ENCODE measurements around the gene HS3ST3A1.

The HS3ST3A1 gene

DNA sequence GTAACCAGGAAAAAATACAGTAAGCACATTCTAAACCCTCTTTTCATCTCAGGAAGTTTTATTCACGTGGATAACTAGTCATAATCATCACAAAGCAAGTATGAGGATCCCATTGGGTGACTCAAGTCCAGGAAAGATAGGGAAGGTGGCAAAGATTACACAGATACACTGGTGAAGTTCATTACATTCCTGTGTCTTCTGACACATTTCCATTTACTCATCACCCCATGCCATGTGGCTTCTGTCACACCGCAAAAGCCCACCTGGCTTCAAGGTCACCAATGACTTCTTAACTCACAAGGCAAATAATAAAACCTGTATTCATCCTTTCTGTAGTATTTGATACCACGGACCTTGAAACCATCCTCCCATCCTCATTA lies 17.0 kb downstream of the HS3ST3A1 start:
- H2AFZ ChIP-seq (ENCODE audit: low read length) = no peak overlapping the region
- no peak overlapping the region for H3K4me3 ChIP-seq (ENCODE audit: low read length)
- H3K36me3 ChIP-seq (replicated peaks; ENCODE audit: insufficient read depth, low read length) = no peaks in the 10 kb centered on the region
- H3F3A ChIP-seq (ENCODE audit: insufficient read depth, low read length) = 0 out of 2 replicates have a peak, but pooled peaks cover 4% of the 10 kb centered on the region
- no peaks in the 10 kb centered on the region for H3K79me2 ChIP-seq (ENCODE audit: low read length)
- H3K4me1 ChIP-seq (ENCODE audit: low read length) = no peaks in the 10 kb centered on the region
- DNase-seq = no peak
- H3K27ac ChIP-seq (ENCODE audit: low read length) = no peak overlapping the region
- no peaks in the 10 kb centered on the region for H3K9me3 ChIP-seq (replicated peaks; ENCODE audit: insufficient read depth, low read length)
- H4K20me1 ChIP-seq (ENCODE audit: insufficient read depth, low read length) = no peaks in the 10 kb centered on the region
- no peaks in the 10 kb centered on the region for H3K9me2 ChIP-seq (replicated peaks; ENCODE audit: insufficient read depth, low read length)
- H3K4me2 ChIP-seq (ENCODE audit: low read depth, low read length) = no peak overlapping the region
- H3K27me3 ChIP-seq (replicated peaks; ENCODE audit: insufficient read depth, low read length) = no peaks in the 10 kb centered on the region
- TF ChIP-seq EZH2 (optimal IDR thresholded peaks at IDR 0.05; ENCODE audit: low read depth, low read length) (no peak), EZH2phosphoT487 (IDR thresholded peaks at IDR 0.05; ENCODE audit: low read length) (no peak)
- TF ChIP-seq, protein P1, sequence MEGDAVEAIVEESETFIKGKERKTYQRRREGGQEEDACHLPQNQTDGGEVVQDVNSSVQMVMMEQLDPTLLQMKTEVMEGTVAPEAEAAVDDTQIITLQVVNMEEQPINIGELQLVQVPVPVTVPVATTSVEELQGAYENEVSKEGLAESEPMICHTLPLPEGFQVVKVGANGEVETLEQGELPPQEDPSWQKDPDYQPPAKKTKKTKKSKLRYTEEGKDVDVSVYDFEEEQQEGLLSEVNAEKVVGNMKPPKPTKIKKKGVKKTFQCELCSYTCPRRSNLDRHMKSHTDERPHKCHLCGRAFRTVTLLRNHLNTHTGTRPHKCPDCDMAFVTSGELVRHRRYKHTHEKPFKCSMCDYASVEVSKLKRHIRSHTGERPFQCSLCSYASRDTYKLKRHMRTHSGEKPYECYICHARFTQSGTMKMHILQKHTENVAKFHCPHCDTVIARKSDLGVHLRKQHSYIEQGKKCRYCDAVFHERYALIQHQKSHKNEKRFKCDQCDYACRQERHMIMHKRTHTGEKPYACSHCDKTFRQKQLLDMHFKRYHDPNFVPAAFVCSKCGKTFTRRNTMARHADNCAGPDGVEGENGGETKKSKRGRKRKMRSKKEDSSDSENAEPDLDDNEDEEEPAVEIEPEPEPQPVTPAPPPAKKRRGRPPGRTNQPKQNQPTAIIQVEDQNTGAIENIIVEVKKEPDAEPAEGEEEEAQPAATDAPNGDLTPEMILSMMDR (IDR thresholded peaks at IDR 0.05; ENCODE audit: low read length) = no peak
- no peak overlapping the region for H3K9ac ChIP-seq (ENCODE audit: low read length)

DNA sequence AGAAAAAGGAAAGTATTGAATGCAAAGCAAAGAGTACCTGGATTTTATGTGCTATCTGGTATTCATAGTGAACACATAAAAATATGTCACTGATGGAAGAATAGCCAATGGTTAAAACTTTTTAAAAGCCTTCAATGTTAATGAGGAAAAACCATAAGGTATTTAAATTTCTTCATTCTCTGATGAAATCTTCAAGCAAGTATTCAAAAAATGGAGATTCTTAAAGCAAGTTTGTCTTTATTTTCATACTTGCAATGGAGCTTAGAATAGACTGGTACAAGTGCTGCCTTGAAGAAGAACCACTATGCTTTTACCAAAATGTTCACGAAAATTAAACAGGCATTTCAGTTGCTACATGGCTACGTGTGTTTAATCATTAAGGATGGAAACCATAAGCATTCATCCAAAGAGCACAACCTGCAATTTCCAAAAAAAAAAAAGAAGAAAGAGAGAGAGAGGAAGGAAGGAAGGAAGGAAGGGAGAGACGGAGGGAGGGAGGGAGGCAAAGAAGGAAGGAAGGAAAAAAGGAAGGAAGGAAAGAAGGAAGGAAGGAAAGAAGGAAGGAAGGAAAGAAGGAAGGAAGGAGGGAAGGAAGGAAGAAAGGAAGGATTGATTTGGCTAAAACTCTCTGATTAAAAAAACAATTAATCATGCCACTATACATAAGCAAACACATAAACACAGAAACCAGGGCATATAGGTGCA lies 17.6 kb downstream of the HS3ST3A1 start:
- H3K27ac ChIP-seq (ENCODE audit: low read length) = no peak overlapping the region
- H3K4me2 ChIP-seq (ENCODE audit: low read depth, low read length) = no peak overlapping the region
- H3F3A ChIP-seq (ENCODE audit: insufficient read depth, low read length) = 0 out of 2 replicates have a peak, but pooled peaks cover 2% of the 10 kb centered on the region
- no peak for DNase-seq
- no peak overlapping the region for H3K4me3 ChIP-seq (ENCODE audit: low read length)
- H2AFZ ChIP-seq (ENCODE audit: low read length) = no peak overlapping the region
- H3K9ac ChIP-seq (ENCODE audit: low read length) = no peak overlapping the region
- no peaks in the 10 kb centered on the region for H3K36me3 ChIP-seq (replicated peaks; ENCODE audit: insufficient read depth, low read length)
- H3K9me2 ChIP-seq (replicated peaks; ENCODE audit: insufficient read depth, low read length) = no peaks in the 10 kb centered on the region
- H3K27me3 ChIP-seq (replicated peaks; ENCODE audit: insufficient read depth, low read length) = no peaks in the 10 kb centered on the region
- H3K79me2 ChIP-seq (ENCODE audit: low read length) = no peaks in the 10 kb centered on the region
- no peaks in the 10 kb centered on the region for H3K9me3 ChIP-seq (replicated peaks; ENCODE audit: insufficient read depth, low read length)
- H4K20me1 ChIP-seq (ENCODE audit: insufficient read depth, low read length) = no peaks in the 10 kb centered on the region
- no peaks in the 10 kb centered on the region for H3K4me1 ChIP-seq (ENCODE audit: low read length)
- TF ChIP-seq, protein P1 (IDR thresholded peaks at IDR 0.05; ENCODE audit: low read length) = no peak
- TF ChIP-seq EZH2 (optimal IDR thresholded peaks at IDR 0.05; ENCODE audit: low read depth, low read length) (no peak), EZH2phosphoT487 (IDR thresholded peaks at IDR 0.05; ENCODE audit: low read length) (no peak)

DNA sequence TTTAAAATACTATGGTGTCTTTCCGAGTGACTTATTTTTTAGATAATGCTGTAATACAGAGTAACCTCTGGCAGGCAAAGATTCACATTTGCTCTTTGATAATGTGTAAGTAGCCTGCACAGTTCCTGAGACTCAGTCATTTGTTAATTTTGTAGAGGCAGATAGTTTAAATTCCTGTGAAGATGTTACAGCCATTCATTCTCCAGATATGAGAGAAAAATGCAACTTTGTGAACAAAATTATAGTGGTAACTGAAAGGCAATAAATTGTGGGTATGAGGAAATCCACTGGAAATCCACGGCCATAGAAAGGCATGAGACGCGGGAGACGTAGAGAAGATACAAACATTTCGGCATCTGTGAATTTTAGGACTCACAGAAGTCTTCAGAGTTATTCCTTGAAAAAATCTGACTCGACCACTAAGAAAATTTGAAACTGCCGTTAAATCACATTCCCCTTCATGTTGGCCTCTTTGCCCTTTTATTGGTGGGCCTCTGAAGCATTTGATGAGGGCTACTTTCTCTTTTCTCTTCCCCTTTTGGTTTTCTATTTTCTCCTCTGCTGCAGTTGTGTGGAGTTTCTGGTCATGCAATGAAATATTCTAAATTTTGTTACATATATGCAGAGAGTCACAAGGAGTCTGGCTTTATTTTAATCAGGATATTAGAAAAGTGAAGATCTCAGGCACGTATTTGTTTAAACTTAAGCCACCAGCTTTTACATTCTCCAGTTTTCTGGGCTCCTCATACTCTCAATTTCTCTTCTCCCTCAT lies 18.8 kb downstream of the HS3ST3A1 start:
- no peaks in the 10 kb centered on the region for H3K36me3 ChIP-seq (replicated peaks; ENCODE audit: insufficient read depth, low read length)
- no peaks in the 10 kb centered on the region for H3K4me1 ChIP-seq (ENCODE audit: low read length)
- no peak overlapping the region for H2AFZ ChIP-seq (ENCODE audit: low read length)
- no peaks in the 10 kb centered on the region for H3K9me2 ChIP-seq (replicated peaks; ENCODE audit: insufficient read depth, low read length)
- H3F3A ChIP-seq (ENCODE audit: insufficient read depth, low read length) = no peaks in the 10 kb centered on the region
- no peaks in the 10 kb centered on the region for H3K27me3 ChIP-seq (replicated peaks; ENCODE audit: insufficient read depth, low read length)
- H3K9me3 ChIP-seq (replicated peaks; ENCODE audit: insufficient read depth, low read length) = no peaks in the 10 kb centered on the region
- no peak overlapping the region for H3K4me2 ChIP-seq (ENCODE audit: low read depth, low read length)
- H3K9ac ChIP-seq (ENCODE audit: low read length) = no peak overlapping the region
- no peak overlapping the region for H3K27ac ChIP-seq (ENCODE audit: low read length)
- H4K20me1 ChIP-seq (ENCODE audit: insufficient read depth, low read length) = no peaks in the 10 kb centered on the region
- H3K4me3 ChIP-seq (ENCODE audit: low read length) = no peak overlapping the region
- no peak for DNase-seq
- TF ChIP-seq EZH2 (optimal IDR thresholded peaks at IDR 0.05; ENCODE audit: low read depth, low read length) (no peak), EZH2phosphoT487 (IDR thresholded peaks at IDR 0.05; ENCODE audit: low read length) (no peak)
- TF ChIP-seq, protein P1 (IDR thresholded peaks at IDR 0.05; ENCODE audit: low read length) = no peak
- no peaks in the 10 kb centered on the region for H3K79me2 ChIP-seq (ENCODE audit: low read length)
